ENCODE measurements around the gene ETV4. TPM values are rescaled to one million over a fixed set of nuclear protein-coding genes. Genes with fewer than 3 reads are reported as not detected.

Gene ETV4
- total RNA-seq, 2 donors from 2014 or later: 1.2 to 1.5 TPM

GRCh38 chr17:43563600-43564594 is 17.8 kb upstream of the ETV4 start:
- H3K27ac ChIP-seq: no peak overlapping the region
- no peaks in the 10 kb centered on the region for H3K4me1 ChIP-seq (ENCODE audit: control insufficient read depth in 1 of 2, low read depth in 2 of 2)
- H3K4me3 ChIP-seq: no peak overlapping the region
- no peak for TF ChIP-seq CTCF (IDR thresholded peaks at IDR 0.05)
- no peaks in the 10 kb centered on the region for H3K9me3 ChIP-seq
- ATAC-seq (ENCODE audit: insufficient number of reproducible peaks, low FRiP score, low read depth) (no peak), DNase-seq (ENCODE audit: low spot score) (no peak)
- H3K27me3 ChIP-seq (replicated peaks; ENCODE audit: insufficient read depth): no peaks in the 10 kb centered on the region
- no peaks in the 10 kb centered on the region for H3K36me3 ChIP-seq

GRCh38 chr17:43562679-43563599 is 16.8 kb upstream of the ETV4 start:
- Histone ChIP-seq H3K4me3 (no peak overlapping the region), H3K9me3 (no peaks in the 10 kb centered on the region), H3K27me3 (replicated peaks; ENCODE audit: insufficient read depth) (no peaks in the 10 kb centered on the region), H3K4me1 (ENCODE audit: control insufficient read depth in 1 of 2, low read depth in 2 of 2) (no peaks in the 10 kb centered on the region), H3K36me3 (no peaks in the 10 kb centered on the region), H3K27ac (no peak overlapping the region)
- DNase-seq (ENCODE audit: low spot score) (no peak), ATAC-seq (ENCODE audit: insufficient number of reproducible peaks, low FRiP score, low read depth) (no peak)
- TF ChIP-seq CTCF (IDR thresholded peaks at IDR 0.05): no peak

GRCh38 chr17:43560461-43561427 is 14.6 kb upstream of the ETV4 start:
- H3K9me3 ChIP-seq: no peaks in the 10 kb centered on the region
- H3K36me3 ChIP-seq: no peaks in the 10 kb centered on the region
- DNase-seq (ENCODE audit: low spot score): no peak
- no peak overlapping the region for H3K27ac ChIP-seq
- no peak for ATAC-seq (ENCODE audit: insufficient number of reproducible peaks, low FRiP score, low read depth)
- no peaks in the 10 kb centered on the region for H3K27me3 ChIP-seq (replicated peaks; ENCODE audit: insufficient read depth)
- H3K4me3 ChIP-seq: no peak overlapping the region
- TF ChIP-seq CTCF (IDR thresholded peaks at IDR 0.05): no peak
- no peaks in the 10 kb centered on the region for H3K4me1 ChIP-seq (ENCODE audit: control insufficient read depth in 1 of 2, low read depth in 2 of 2)

GRCh38 chr17:43559161-43559816 is 13.1 kb upstream of the ETV4 start:
- ATAC-seq (ENCODE audit: insufficient number of reproducible peaks, low FRiP score, low read depth): no peak
- no peaks in the 10 kb centered on the region for H3K36me3 ChIP-seq
- TF ChIP-seq CTCF (IDR thresholded peaks at IDR 0.05): no peak

More at GRCh38 chr17:43559161-43559816, 13.1 kb upstream of the ETV4 start:
- Histone ChIP-seq H3K9me3 (no peaks in the 10 kb centered on the region), H3K27ac (no peak overlapping the region), H3K27me3 (replicated peaks; ENCODE audit: insufficient read depth) (no peaks in the 10 kb centered on the region), H3K4me3 (no peak overlapping the region), H3K4me1 (ENCODE audit: control insufficient read depth in 1 of 2, low read depth in 2 of 2) (no peaks in the 10 kb centered on the region)
- DNase-seq (ENCODE audit: low spot score): no peak
